K562 (cell line): ENCODE data around the gene LRRTM1. TPM values are rescaled to one million over a fixed set of nuclear protein-coding genes. Genes with fewer than 3 reads are reported as not detected.

Experiments
- ATAC-seq: fragments of 200-7000 bp; cut with Tn5 transposase; 3 replicates; pipeline ENCODE4 v1.9.1; 2020; ENCODE audit warnings: moderate library complexity
- BruUV-seq: library from RNA; stranded (reverse); fragments of 400-500 nt; replicated peaks from 2 replicates; lab custom pipeline; 2021; lab: Mats Ljungman, UMichigan
- CTCF ChIA-PET: fragments of 300-600 bp; formaldehyde crosslinking; extraction: SDS; loops from one replicate; lab custom pipeline; 2021; ENCODE audit warnings: low intra/inter-chr PET ratio; lab: Yijun Ruan, JAX
- POLR2A ChIA-PET: fragments of 300-600, 350-650 bp; sonication (Branson Sonifier 250); formaldehyde crosslinking; extraction: SDS; loops from one replicate; lab custom pipeline; 2021; ENCODE audit warnings: antibody characterized with exemption, inconsistent platforms; lab: Yijun Ruan, JAX
- DNase-seq, 4 experiments: peaks; one replicate each; pipeline versions ENCODE4 v3.0.0 to v3.0.0-alpha.2; 2011 to 2018; ENCODE audit warnings: low spot score in 3 of 4, mixed read lengths in 3 of 4; ENCODE audit errors: extremely low read depth in 1 of 4
- FAIRE-seq: peaks from 2 replicates; lab custom pipeline; 2011; peaks lifted over from hg19 to GRCh38; lab: Jason Lieb, UNC
- H2AFZ ChIP-seq: 2 replicates; pipeline ENCODE4 v1.6.0; 2011; ENCODE audit warnings: low read depth, low read length, control low read depth, inconsistent platforms
- H3K27ac ChIP-seq: fragments of 200-600 bp; 3 replicates; pipeline ENCODE4 v1.8.0; 2011; ENCODE audit warnings: low read depth, mild to moderate bottlenecking, control low read depth, inconsistent platforms, low read length, moderate library complexity, mixed read lengths; ENCODE audit errors: extremely low read depth
- H3K27me3 ChIP-seq, 2 experiments: fragments of 300-600 bp in 1 of 2; 2 replicates in 1 of 2; 3 replicates in 1 of 2; pipeline versions ENCODE4 v1.6.0 to v1.8.0; 2011; ENCODE audit warnings: inconsistent platforms in 2 of 2, low read length in 2 of 2, mild to moderate bottlenecking in 1 of 2, mixed read lengths in 1 of 2, moderate library complexity in 1 of 2; ENCODE audit not compliant: control insufficient read depth in 2 of 2, insufficient read depth in 2 of 2
- H3K36me3 ChIP-seq: fragments of 300-600 bp; 3 replicates; pipeline ENCODE4 v1.8.0; 2011; ENCODE audit warnings: mild to moderate bottlenecking, low read length, inconsistent platforms; ENCODE audit not compliant: control insufficient read depth, insufficient read depth
- H3K4me1 ChIP-seq, 2 experiments: fragments of 200-600 bp in 1 of 2; replicated peaks in 1 of 2; 2 replicates in 1 of 2; 3 replicates in 1 of 2; pipeline versions ENCODE4 v1.5.1 to v1.8.0; 2011; ENCODE audit warnings: inconsistent platforms in 2 of 2, low read length in 2 of 2, mild to moderate bottlenecking in 1 of 2, mixed read lengths in 1 of 2, moderate library complexity in 1 of 2; ENCODE audit not compliant: control insufficient read depth in 2 of 2, insufficient read depth in 2 of 2
- H3K4me2 ChIP-seq: 2 replicates; pipeline ENCODE4 v1.6.1; 2011; ENCODE audit warnings: low read length, control low read depth, inconsistent platforms, mixed read lengths; ENCODE audit not compliant: insufficient read depth
- H3K4me3 ChIP-seq: fragments of 200-600 bp; sonication (generic), shearing (Covaris generic); 2 replicates; pipeline ENCODE4 v1.5.1; 2016; ENCODE audit warnings: control low read depth, inconsistent platforms
- H3K79me2 ChIP-seq: fragments of 200-600 bp; 3 replicates; pipeline ENCODE4 v1.8.0; 2011; ENCODE audit warnings: low read length, inconsistent platforms; ENCODE audit not compliant: control insufficient read depth, insufficient read depth
- H3K9ac ChIP-seq, 2 experiments: 2 replicates each; pipeline versions ENCODE4 v1.6.0 to v1.6.1; 2011; ENCODE audit warnings: low read depth in 2 of 2, low read length in 2 of 2, control low read depth in 1 of 2, inconsistent platforms in 1 of 2, mild to moderate bottlenecking in 1 of 2, mixed read lengths in 1 of 2; ENCODE audit not compliant: insufficient read depth in 1 of 2
- H3K9me1 ChIP-seq: one replicate; pipeline ENCODE4 v1.6.0; 2011; ENCODE audit warnings: inconsistent platforms, mild to moderate bottlenecking, low read length, moderate library complexity; ENCODE audit not compliant: control insufficient read depth, insufficient read depth
- H3K9me3 ChIP-seq: replicated peaks from 2 replicates; pipeline ENCODE4 v1.5.1; 2011; ENCODE audit warnings: low read depth, low read length, inconsistent platforms; ENCODE audit not compliant: control insufficient read depth, insufficient read depth
- H4K20me1 ChIP-seq: replicated peaks from 2 replicates; pipeline ENCODE4 v1.6.1; 2011; ENCODE audit warnings: low read length, inconsistent platforms, mixed read lengths; ENCODE audit not compliant: control insufficient read depth, insufficient read depth
- EP300 ChIP-seq: IDR thresholded peaks from 2 replicates; pipeline ENCODE4 v1.6.1; 2012; ENCODE audit warnings: low read length, improper control_type of control experiment
- MEF2D ChIP-seq: conservative IDR thresholded peaks from 2 replicates; pipeline ENCODE4 v1.6.1; 2016; ENCODE audit warnings: low read depth, missing genetic modification characterization, missing compliant biosample characterization
- RFX7 ChIP-seq: fragments of 250-450 bp; sonication (Bioruptor Pico); IDR thresholded peaks from 2 replicates; pipeline ENCODE4 v1.5.1; 2021; ENCODE audit warnings: mild to moderate bottlenecking
- TBL1XR1 ChIP-seq, 2 experiments: IDR thresholded peaks; 2 replicates each; pipeline ENCODE4 v1.6.1; 2012; ENCODE audit warnings: improper control_type of control experiment in 2 of 2, low read length in 2 of 2, mild to moderate bottlenecking in 1 of 2
- TEAD2 ChIP-seq: fragments of 450-650 bp; IDR thresholded peaks from 2 replicates; pipeline ENCODE4 v1.6.1; 2016; ENCODE audit warnings: missing genetic modification characterization, control low read depth, missing compliant biosample characterization
- ZNF23 ChIP-seq: fragments of 250-450 bp; sonication (Bioruptor Pico); IDR thresholded peaks from 2 replicates; pipeline ENCODE4 v1.4.0; 2020; ENCODE audit warnings: mild to moderate bottlenecking
- WGBS: fragments of 100-300 bp; shearing (Covaris generic); methylation state at CpG from one replicate; pipeline ENCODE4 v1.1.6; 2016; ENCODE audit warnings: low coverage, mixed read lengths; ENCODE audit not compliant: insufficient coverage; ENCODE audit errors: missing lambda C conversion rate; 5-methylcytosine and 5-hydroxymethylcytosine counted together
- in situ Hi-C: fragments of 300-500 bp; cut with MboI; formaldehyde crosslinking; loops from 4 replicates; pipeline ENCODE4 v1.15.0; 2018; ENCODE audit warnings: inconsistent platforms, mixed read lengths
- intact Hi-C: fragments of 100-400 bp; cut with micrococcal nuclease; formaldehyde crosslinking; loops from 2 replicates; pipeline ENCODE4 v1.14.2; 2022
- polyA plus RNA-seq, 8 experiments: library from polyadenylated mRNA; depleted of rRNA in 4 of 8; stranded (reverse) in 5 of 8; unstranded in 3 of 8; fragments of >200 nt; fragmentation: Nextera tagmentation in 2 of 8; fragmentation: Illumina TruSeq in 1 of 8; extraction: Ambion mirVana in 2 of 8; extraction: Trizol in 1 of 8; gene quantifications; 2 replicates each; pipeline versions ENCODE4 v1.2.1 to v1.2.3, GENCODE V29; 2011 to 2014; ENCODE audit warnings: inconsistent platforms in 1 of 8, missing spikeins in 1 of 8
- total RNA-seq, 7 experiments: library from RNA; depleted of rRNA in 6 of 7; stranded (reverse); fragments of >200 nt in 6 of 7; fragmentation: Illumina TruSeq in 2 of 7; extraction: Trizol in 2 of 7; gene quantifications; 2 replicates each; pipeline versions ENCODE4 v1.2.1 to v1.2.3, GENCODE V29; 2011 to 2021; ENCODE audit warnings: low replicate concordance in 1 of 7
- TF ChIP-seq, protein P1 (sequence below): fragments of 450-650 bp; IDR thresholded peaks from 2 replicates; pipeline ENCODE4 v1.6.1; 2017; ENCODE audit warnings: antibody characterized with exemption, mild to moderate bottlenecking
- TF ChIP-seq, protein P2 (sequence below): sonication (generic); formaldehyde crosslinking; IDR thresholded peaks from 2 replicates; pipeline ENCODE4 v1.8.1; 2022; ENCODE audit warnings: missing genetic modification reagents

The LRRTM1 gene
- total and polyA plus RNA-seq, 9 of the 15 experiments (the other 6 are each of a cell fraction or from before 2014, with no cell fraction given) = 0.07 to 0.33 (median 0.11) TPM; not detected in 6

DNA sequence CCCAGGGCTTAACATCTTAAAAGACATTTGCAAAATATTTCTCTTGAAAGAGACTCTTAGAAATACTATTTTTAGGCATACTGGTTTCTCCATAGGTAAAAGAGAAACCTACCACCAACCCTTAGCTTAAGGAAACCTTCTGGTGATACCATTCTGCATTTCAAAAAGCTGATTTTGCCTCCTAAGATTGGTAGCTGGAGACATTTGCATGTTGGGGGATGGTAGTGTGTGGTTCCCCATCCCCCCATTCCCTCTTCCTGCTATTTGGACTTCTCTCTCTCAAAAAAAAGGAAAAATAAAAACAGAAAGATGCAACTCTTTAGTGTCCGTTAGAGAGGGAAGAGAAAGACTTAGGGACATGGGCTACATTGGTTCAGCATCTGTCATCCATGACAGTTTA lies 4.2 kb downstream of the LRRTM1 start (continued):
- TF ChIP-seq, protein P1, sequence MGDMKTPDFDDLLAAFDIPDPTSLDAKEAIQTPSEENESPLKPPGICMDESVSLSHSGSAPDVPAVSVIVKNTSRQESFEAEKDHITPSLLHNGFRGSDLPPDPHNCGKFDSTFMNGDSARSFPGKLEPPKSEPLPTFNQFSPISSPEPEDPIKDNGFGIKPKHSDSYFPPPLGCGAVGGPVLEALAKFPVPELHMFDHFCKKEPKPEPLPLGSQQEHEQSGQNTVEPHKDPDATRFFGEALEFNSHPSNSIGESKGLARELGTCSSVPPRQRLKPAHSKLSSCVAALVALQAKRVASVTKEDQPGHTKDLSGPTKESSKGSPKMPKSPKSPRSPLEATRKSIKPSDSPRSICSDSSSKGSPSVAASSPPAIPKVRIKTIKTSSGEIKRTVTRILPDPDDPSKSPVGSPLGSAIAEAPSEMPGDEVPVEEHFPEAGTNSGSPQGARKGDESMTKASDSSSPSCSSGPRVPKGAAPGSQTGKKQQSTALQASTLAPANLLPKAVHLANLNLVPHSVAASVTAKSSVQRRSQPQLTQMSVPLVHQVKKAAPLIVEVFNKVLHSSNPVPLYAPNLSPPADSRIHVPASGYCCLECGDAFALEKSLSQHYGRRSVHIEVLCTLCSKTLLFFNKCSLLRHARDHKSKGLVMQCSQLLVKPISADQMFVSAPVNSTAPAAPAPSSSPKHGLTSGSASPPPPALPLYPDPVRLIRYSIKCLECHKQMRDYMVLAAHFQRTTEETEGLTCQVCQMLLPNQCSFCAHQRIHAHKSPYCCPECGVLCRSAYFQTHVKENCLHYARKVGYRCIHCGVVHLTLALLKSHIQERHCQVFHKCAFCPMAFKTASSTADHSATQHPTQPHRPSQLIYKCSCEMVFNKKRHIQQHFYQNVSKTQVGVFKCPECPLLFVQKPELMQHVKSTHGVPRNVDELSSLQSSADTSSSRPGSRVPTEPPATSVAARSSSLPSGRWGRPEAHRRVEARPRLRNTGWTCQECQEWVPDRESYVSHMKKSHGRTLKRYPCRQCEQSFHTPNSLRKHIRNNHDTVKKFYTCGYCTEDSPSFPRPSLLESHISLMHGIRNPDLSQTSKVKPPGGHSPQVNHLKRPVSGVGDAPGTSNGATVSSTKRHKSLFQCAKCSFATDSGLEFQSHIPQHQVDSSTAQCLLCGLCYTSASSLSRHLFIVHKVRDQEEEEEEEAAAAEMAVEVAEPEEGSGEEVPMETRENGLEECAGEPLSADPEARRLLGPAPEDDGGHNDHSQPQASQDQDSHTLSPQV = no peak
- TF ChIP-seq, all 486 proteins: peak for 0

DNA sequence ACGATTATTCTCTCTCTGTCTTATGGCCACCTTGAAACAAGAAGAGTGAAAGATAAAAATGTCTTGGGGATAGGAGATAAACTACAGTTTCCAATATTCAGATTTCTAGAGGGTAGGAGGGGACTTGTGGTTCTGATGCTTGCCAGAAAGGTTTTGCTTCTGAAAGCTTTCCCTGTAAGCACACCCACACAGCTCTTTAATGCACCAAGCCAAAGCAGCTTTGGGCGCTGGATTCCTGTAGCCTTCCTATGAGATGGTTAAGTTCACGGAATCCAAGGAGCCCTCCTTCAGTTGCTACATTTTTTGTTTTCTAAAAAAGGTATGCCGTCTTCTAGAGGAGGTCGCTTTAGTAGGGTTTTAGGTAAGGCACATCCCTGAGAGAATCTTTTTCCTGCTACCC lies 4.9 kb downstream of the LRRTM1 start:
- Histone ChIP-seq H3K9me1 (no peaks in the 10 kb centered on the region), H3K9me3 (no peaks in the 10 kb centered on the region), H3K4me3 (no peak overlapping the region), H2AFZ (no peak overlapping the region), H3K9ac (no peak overlapping the region), H3K4me2 (no peak overlapping the region), H4K20me1 (no peaks in the 10 kb centered on the region), H3K36me3 (no peaks in the 10 kb centered on the region), H3K79me2 (no peaks in the 10 kb centered on the region), H3K4me1 (peaks cover 0 to 23% of the 10 kb centered on the region in 2 experiments; a peak in 2 of 5 replicates), H3K27ac (no peak overlapping the region), H3K27me3 (peaks cover 22 to 24% of the 10 kb centered on the region in 2 experiments)
- POLR2A ChIA-PET = no interaction called here
- in situ Hi-C loops = no loop called here
- CTCF ChIA-PET = no interaction called here
- BruUV-seq = no TSS peak
- DNase-seq (no peak), FAIRE-seq (no peak), ATAC-seq (no peak)
- TF ChIP-seq TBL1XR1 (IDR thresholded peaks at IDR 0.05; ENCODE audit: low read length in 2 of 2) (no peak), RFX7 (no peak), ZNF23 (CRISPR knock-in tag) (no peak), TEAD2 (tag) (no peak), EP300 (no peak), MEF2D (tag) (no peak)
- TF ChIP-seq, protein P2, sequence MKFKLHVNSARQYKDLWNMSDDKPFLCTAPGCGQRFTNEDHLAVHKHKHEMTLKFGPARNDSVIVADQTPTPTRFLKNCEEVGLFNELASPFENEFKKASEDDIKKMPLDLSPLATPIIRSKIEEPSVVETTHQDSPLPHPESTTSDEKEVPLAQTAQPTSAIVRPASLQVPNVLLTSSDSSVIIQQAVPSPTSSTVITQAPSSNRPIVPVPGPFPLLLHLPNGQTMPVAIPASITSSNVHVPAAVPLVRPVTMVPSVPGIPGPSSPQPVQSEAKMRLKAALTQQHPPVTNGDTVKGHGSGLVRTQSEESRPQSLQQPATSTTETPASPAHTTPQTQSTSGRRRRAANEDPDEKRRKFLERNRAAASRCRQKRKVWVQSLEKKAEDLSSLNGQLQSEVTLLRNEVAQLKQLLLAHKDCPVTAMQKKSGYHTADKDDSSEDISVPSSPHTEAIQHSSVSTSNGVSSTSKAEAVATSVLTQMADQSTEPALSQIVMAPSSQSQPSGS = no peak
- 4% methylated on average over 5 of the region's 5 CpGs for WGBS
- intact Hi-C loops = loop anchor here (10.0 kb wide), 1 partner anchor 225 kb away; no protein-coding TSS in a partner anchor
